Right lobe of liver (tissue), 4 donors: ENCODE measurements around the gene RAD54L2.

Source experiments
- POLR2A ChIP-seq: fragments of 450-650 bp; IDR thresholded peaks from one replicate; pipeline ENCODE4 v1.6.1; 2017; ENCODE audit warnings: antibody characterized with exemption, mild to moderate bottlenecking
- TF ChIP-seq, protein P1 (sequence below), 4 donors: fragments of 200-600 bp in 3 of 4; fragments of 450-650 bp in 1 of 4; IDR thresholded peaks; one replicate each; pipeline versions ENCODE4 v1.5.1 to v1.8.0; 2016 to 2022; ENCODE audit warnings: antibody characterized with exemption in 4 of 4, mild to moderate bottlenecking in 2 of 4
- donor health status: DM: no; HTN: no; CAD: no.
- donor health status: DM: no; HTN: no; CAD: no.
- donor health status: DM: no; HTN: yes; CAD: no.

DNA sequence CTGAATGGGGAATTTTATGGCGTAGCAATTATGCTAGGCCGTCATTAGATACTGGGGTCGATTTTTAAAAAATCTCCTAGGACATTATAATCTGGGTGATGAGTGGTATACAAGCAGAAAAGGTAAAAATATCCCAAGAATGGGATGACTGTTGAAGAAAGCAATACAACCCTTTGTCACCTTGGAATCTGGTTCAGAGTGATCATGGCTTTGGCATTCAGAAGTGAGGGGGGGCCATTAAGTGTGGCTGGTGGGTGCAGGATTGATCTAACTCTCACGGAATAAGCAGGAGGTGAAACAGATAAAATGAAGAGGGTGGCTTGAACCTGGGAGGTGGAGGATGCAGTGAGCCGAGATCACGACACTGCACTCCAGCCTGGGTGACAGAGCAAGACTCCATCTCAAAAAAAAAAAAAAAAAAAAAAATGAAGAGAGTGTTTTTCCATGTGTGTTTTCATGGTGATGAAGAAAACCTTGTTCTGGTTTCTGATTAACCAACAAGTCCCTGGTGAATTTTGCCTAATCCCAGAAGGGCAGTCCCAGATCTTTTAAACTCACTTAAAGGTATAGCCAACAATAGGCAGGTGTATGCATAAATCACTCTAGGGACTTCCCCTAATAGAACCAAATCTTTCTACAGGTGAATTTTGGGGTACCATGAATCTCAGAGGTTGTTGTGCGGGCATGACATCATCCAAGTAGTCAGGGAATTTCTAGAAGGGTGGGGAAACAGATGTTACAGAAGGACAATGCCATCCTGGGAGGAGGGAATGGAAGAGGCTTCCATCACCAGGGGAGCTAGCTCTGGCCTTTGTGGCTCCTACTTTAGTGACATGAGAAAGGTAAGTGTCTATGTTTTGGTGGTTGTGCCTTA is 3.1 kb upstream of the RAD54L2 start:
- TF ChIP-seq, protein P1, sequence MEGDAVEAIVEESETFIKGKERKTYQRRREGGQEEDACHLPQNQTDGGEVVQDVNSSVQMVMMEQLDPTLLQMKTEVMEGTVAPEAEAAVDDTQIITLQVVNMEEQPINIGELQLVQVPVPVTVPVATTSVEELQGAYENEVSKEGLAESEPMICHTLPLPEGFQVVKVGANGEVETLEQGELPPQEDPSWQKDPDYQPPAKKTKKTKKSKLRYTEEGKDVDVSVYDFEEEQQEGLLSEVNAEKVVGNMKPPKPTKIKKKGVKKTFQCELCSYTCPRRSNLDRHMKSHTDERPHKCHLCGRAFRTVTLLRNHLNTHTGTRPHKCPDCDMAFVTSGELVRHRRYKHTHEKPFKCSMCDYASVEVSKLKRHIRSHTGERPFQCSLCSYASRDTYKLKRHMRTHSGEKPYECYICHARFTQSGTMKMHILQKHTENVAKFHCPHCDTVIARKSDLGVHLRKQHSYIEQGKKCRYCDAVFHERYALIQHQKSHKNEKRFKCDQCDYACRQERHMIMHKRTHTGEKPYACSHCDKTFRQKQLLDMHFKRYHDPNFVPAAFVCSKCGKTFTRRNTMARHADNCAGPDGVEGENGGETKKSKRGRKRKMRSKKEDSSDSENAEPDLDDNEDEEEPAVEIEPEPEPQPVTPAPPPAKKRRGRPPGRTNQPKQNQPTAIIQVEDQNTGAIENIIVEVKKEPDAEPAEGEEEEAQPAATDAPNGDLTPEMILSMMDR (IDR thresholded peaks at IDR 0.05), result no peak
- no peak for TF ChIP-seq POLR2A
